SKM-1 treated with dmso at 0.1 percent for 144 hours (cell line): ENCODE results near the gene CAMK1D.
"Not testable (repeated sequence)": the region's sequence is repeated elsewhere in the genome, so short reads cannot be mapped to it uniquely, and the experiment has no call there.

Experiments
- DNase-seq: peaks from one replicate; lab custom pipeline; 2025; ENCODE audit not compliant: unreplicated experiment; lab: John Stamatoyannopoulos, UW

CAMK1D gene

GRCh38 chr10:12835709-12836108, 486.4 kb downstream of the CAMK1D start:
- DNase-seq, result no peak

GRCh38 chr10:12838366-12838765, 489.0 kb downstream of the CAMK1D start:
- no peak for DNase-seq

- no peak for DNase-seq
These were observed 489.9 kb downstream of the CAMK1D start for GRCh38 chr10:12838995-12839927.

- no peak for DNase-seq
These were observed 490.7 kb downstream of the CAMK1D start for GRCh38 chr10:12839941-12840611.

- no peak for DNase-seq
These were observed 492.1 kb downstream of the CAMK1D start for GRCh38 chr10:12841426-12841825.

GRCh38 chr10:12841826-12842225, 492.5 kb downstream of the CAMK1D start:
- no peak for DNase-seq

- DNase-seq, result no peak
These were observed 493.0 kb downstream of the CAMK1D start for GRCh38 chr10:12842310-12842709.

GRCh38 chr10:12843296-12843945, 494.1 kb downstream of the CAMK1D start:
- DNase-seq, result no peak

GRCh38 chr10:12844811-12845483, 495.6 kb downstream of the CAMK1D start:
- DNase-seq, result no peak

GRCh38 chr10:12846718-12847117, 497.4 kb downstream of the CAMK1D start:
- DNase-seq, result no peak

- DNase-seq, result peak; percentile 1
These were observed 498.1 kb downstream of the CAMK1D start for GRCh38 chr10:12847361-12847975.

GRCh38 chr10:12848439-12849173, 499.3 kb downstream of the CAMK1D start:
- DNase-seq, result no peak

GRCh38 chr10:12849319-12850181, 500.2 kb downstream of the CAMK1D start:
- DNase-seq, result no peak

GRCh38 chr10:12852687-12853086, 503.3 kb downstream of the CAMK1D start:
- DNase-seq, result no peak

- no peak for DNase-seq
These were observed 505.6 kb downstream of the CAMK1D start for GRCh38 chr10:12854988-12855387.

- no peak for DNase-seq
These were observed 513.1 kb downstream of the CAMK1D start for GRCh38 chr10:12862459-12862858.

- not testable (repeated sequence) for DNase-seq
These were observed 516.2 kb downstream of the CAMK1D start for GRCh38 chr10:12865515-12865914.

GRCh38 chr10:12868229-12868628, 518.9 kb downstream of the CAMK1D start:
- DNase-seq, result peak; percentile 0

GRCh38 chr10:12869427-12869826, 520.1 kb downstream of the CAMK1D start:
- DNase-seq, result no peak
